ENCODE results near the gene MERTK. TPM values are rescaled to one million over a fixed set of nuclear protein-coding genes. Genes with fewer than 3 reads are reported as not detected.

MERTK gene
- total RNA-seq, 2 experiments from 2014 or later = 0.08 to 0.19 TPM

- no peaks in the 10 kb centered on the region for H3K27me3 ChIP-seq (ENCODE audit: control insufficient read depth in 1 of 2, insufficient read depth in 2 of 2, low read length in 2 of 2)
- no peak for ATAC-seq (ENCODE audit: poor library complexity)
- H3K27me3 Mint-ChIP-seq = no peaks in the 10 kb centered on the region
- no peaks in the 10 kb centered on the region for H3K36me3 Mint-ChIP-seq (ENCODE audit: low read depth)
- DNase-seq = no peak
- H3K4me3 Mint-ChIP-seq = no peak overlapping the region
- H3K27ac Mint-ChIP-seq = no peak overlapping the region
- H3K4me1 Mint-ChIP-seq (ENCODE audit: low read depth) = no peaks in the 10 kb centered on the region
- peaks cover 3% of the 10 kb centered on the region for H3K4me1 ChIP-seq (ENCODE audit: insufficient read depth, low read length)
- POLR2A ChIA-PET = no interaction called here
- H3K9me3 ChIP-seq (ENCODE audit: control insufficient read depth in 1 of 2, insufficient read depth in 1 of 2, low read length in 2 of 2) = no peaks in the 10 kb centered on the region
- TF ChIP-seq, protein P1, sequence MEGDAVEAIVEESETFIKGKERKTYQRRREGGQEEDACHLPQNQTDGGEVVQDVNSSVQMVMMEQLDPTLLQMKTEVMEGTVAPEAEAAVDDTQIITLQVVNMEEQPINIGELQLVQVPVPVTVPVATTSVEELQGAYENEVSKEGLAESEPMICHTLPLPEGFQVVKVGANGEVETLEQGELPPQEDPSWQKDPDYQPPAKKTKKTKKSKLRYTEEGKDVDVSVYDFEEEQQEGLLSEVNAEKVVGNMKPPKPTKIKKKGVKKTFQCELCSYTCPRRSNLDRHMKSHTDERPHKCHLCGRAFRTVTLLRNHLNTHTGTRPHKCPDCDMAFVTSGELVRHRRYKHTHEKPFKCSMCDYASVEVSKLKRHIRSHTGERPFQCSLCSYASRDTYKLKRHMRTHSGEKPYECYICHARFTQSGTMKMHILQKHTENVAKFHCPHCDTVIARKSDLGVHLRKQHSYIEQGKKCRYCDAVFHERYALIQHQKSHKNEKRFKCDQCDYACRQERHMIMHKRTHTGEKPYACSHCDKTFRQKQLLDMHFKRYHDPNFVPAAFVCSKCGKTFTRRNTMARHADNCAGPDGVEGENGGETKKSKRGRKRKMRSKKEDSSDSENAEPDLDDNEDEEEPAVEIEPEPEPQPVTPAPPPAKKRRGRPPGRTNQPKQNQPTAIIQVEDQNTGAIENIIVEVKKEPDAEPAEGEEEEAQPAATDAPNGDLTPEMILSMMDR (IDR thresholded peaks at IDR 0.05) = no peak
- H3K9me3 Mint-ChIP-seq = no peaks in the 10 kb centered on the region
- H3K27ac ChIP-seq (ENCODE audit: low read depth in 1 of 2, low read length in 2 of 2) = no peak overlapping the region
- H3K4me3 ChIP-seq (ENCODE audit: low read length) = no peak overlapping the region
- CTCF ChIA-PET = no interaction called here
- intact Hi-C loops (cut with DNase I, micrococcal nuclease) = no loop called here
- no peaks in the 10 kb centered on the region for H3K36me3 ChIP-seq (ENCODE audit: insufficient read depth, low read length)
Observed at GRCh38 chr2:111983478-111984212, 85.2 kb downstream of the MERTK start.

GRCh38 chr2:111984213-111984604 is 85.8 kb downstream of the MERTK start:
- H3K36me3 Mint-ChIP-seq (ENCODE audit: low read depth) = no peaks in the 10 kb centered on the region
- intact Hi-C loops (cut with DNase I, micrococcal nuclease) = no loop called here
- H3K9me3 Mint-ChIP-seq = no peaks in the 10 kb centered on the region
- POLR2A ChIA-PET = no interaction called here
- no peak overlapping the region for H3K27ac Mint-ChIP-seq
- H3K27me3 Mint-ChIP-seq = no peaks in the 10 kb centered on the region
- CTCF ChIA-PET = no interaction called here
- no peaks in the 10 kb centered on the region for H3K4me1 Mint-ChIP-seq (ENCODE audit: low read depth)
- H3K9me3 ChIP-seq (ENCODE audit: control insufficient read depth in 1 of 2, insufficient read depth in 1 of 2, low read length in 2 of 2) = no peaks in the 10 kb centered on the region
- H3K27ac ChIP-seq (ENCODE audit: low read depth in 1 of 2, low read length in 2 of 2) = no peak overlapping the region
- H3K4me1 ChIP-seq (ENCODE audit: insufficient read depth, low read length) = peaks cover 3% of the 10 kb centered on the region
- H3K4me3 ChIP-seq (ENCODE audit: low read length) = no peak overlapping the region
- no peak for DNase-seq
- no peak for ATAC-seq (ENCODE audit: poor library complexity)
- no peaks in the 10 kb centered on the region for H3K27me3 ChIP-seq (ENCODE audit: control insufficient read depth in 1 of 2, insufficient read depth in 2 of 2, low read length in 2 of 2)
- TF ChIP-seq, protein P1 (IDR thresholded peaks at IDR 0.05) = no peak
- H3K36me3 ChIP-seq (ENCODE audit: insufficient read depth, low read length) = no peaks in the 10 kb centered on the region
- no peak overlapping the region for H3K4me3 Mint-ChIP-seq

GRCh38 chr2:111985514-111985913 is 87.1 kb downstream of the MERTK start:
- H3K36me3 ChIP-seq (ENCODE audit: insufficient read depth, low read length) = no peaks in the 10 kb centered on the region
- Mint-ChIP-seq H3K4me1 (ENCODE audit: low read depth) (no peaks in the 10 kb centered on the region), H3K36me3 (ENCODE audit: low read depth) (no peaks in the 10 kb centered on the region), H3K27ac (no peak overlapping the region), H3K4me3 (no peak overlapping the region), H3K9me3 (no peaks in the 10 kb centered on the region), H3K27me3 (no peaks in the 10 kb centered on the region)
- TF ChIP-seq, protein P1 (IDR thresholded peaks at IDR 0.05) = no peak
- peaks cover 3% of the 10 kb centered on the region for H3K4me1 ChIP-seq (ENCODE audit: insufficient read depth, low read length)
- ATAC-seq (ENCODE audit: poor library complexity) (no peak), DNase-seq (no peak)
- POLR2A ChIA-PET = no interaction called here
- H3K9me3 ChIP-seq (ENCODE audit: control insufficient read depth in 1 of 2, insufficient read depth in 1 of 2, low read length in 2 of 2) = no peaks in the 10 kb centered on the region
- intact Hi-C loops (cut with DNase I, micrococcal nuclease) = no loop called here
- CTCF ChIA-PET = no interaction called here
- no peak overlapping the region for H3K27ac ChIP-seq (ENCODE audit: low read depth in 1 of 2, low read length in 2 of 2)
- H3K4me3 ChIP-seq (ENCODE audit: low read length) = no peak overlapping the region
- no peaks in the 10 kb centered on the region for H3K27me3 ChIP-seq (ENCODE audit: control insufficient read depth in 1 of 2, insufficient read depth in 2 of 2, low read length in 2 of 2)

Data from CD4-positive, alpha-beta T cell (primary cell).